Measurements from ENCODE around the gene NFIC. TPM values are rescaled to one million over a fixed set of nuclear protein-coding genes. Genes with fewer than 3 reads are reported as not detected.

Gene NFIC
- total RNA-seq, 1 experiment from 2014 or later: 8.0 TPM

GRCh38 chr19:3380829-3381228 is 14.4 kb downstream of the NFIC start:
- Histone ChIP-seq H2AK5ac (ENCODE audit: insufficient read length, low read length) (no peak overlapping the region), H3K56ac (ENCODE audit: insufficient read length, low read depth, low read length) (no peak overlapping the region), H2BK5ac (ENCODE audit: insufficient read length, low read length) (no peak overlapping the region), H4K8ac (replicated peaks; ENCODE audit: insufficient read length, low read depth, low read length) (no peak overlapping the region), H3K9ac (ENCODE audit: extremely low read depth, insufficient read length, low read length) (no peak overlapping the region), H4K20me1 (ENCODE audit: control insufficient read depth, insufficient read depth, insufficient read length) (peaks cover 3% of the 10 kb centered on the region), H3T11ph (ENCODE audit: low read length) (no peak overlapping the region), H2BK120ac (ENCODE audit: low read depth, low read length, poor library complexity, severe bottlenecking) (no peak overlapping the region), H3K79me2 (ENCODE audit: insufficient read depth, low read length) (no peaks in the 10 kb centered on the region), H2BK12ac (ENCODE audit: insufficient read length, low read depth, low read length) (no peak overlapping the region), H2AFZ (ENCODE audit: low read length) (no peak overlapping the region), H4K91ac (ENCODE audit: insufficient read length, low read depth, low read length) (no peak overlapping the region), H2BK20ac (ENCODE audit: low read depth, low read length, poor library complexity, severe bottlenecking) (no peak overlapping the region), H2BK15ac (ENCODE audit: low read depth, low read length) (no peak overlapping the region), H3K4ac (ENCODE audit: low read depth, low read length) (no peak overlapping the region), H4K5ac (ENCODE audit: insufficient read length, low read depth, low read length) (no peak overlapping the region), H3K27me3 (ENCODE audit: insufficient read depth, low read length) (no peaks in the 10 kb centered on the region), H3K4me2 (ENCODE audit: insufficient read depth, insufficient read length, low read length) (no peak overlapping the region), H3K23me2 (ENCODE audit: insufficient read length, low read depth, low read length, poor library complexity, severe bottlenecking) (no peaks in the 10 kb centered on the region), H3K27ac (ENCODE audit: insufficient read length, low read depth, low read length) (no peak overlapping the region), H3K18ac (ENCODE audit: insufficient read length, low read depth, low read length) (no peak overlapping the region), H3K9me3 (ENCODE audit: control insufficient read depth, low read depth, low read length) (no peaks in the 10 kb centered on the region), H3K4me1 (ENCODE audit: insufficient read depth, low read length) (no peaks in the 10 kb centered on the region), H3K23ac (ENCODE audit: insufficient read length, low read depth, low read length) (no peak overlapping the region), H3K79me1 (ENCODE audit: insufficient read depth, low read depth, low read length, poor library complexity, severe bottlenecking) (no peaks in the 10 kb centered on the region), H3K14ac (ENCODE audit: insufficient read depth, low read length) (no peak overlapping the region)
- Mint-ChIP-seq H3K4me3 (no peak overlapping the region), H3K4me1 (peaks cover 0 to 15% of the 10 kb centered on the region in 2 experiments; a peak in 2 of 4 replicates), H3K36me3 (ENCODE audit: insufficient read depth in 1 of 3, low read depth in 3 of 3) (no peaks in the 10 kb centered on the region), H3K9me3 (no peaks in the 10 kb centered on the region; a peak in 1 of 5 replicates), H3K27ac (no peak overlapping the region), H3K27me3 (ENCODE audit: low read depth) (peaks cover 52% of the 10 kb centered on the region)
- DNase-seq: no peak
- no peak for TF ChIP-seq CTCF (conservative IDR thresholded peaks at IDR 0.05)
- no CpG with 5 or more reads among the region's 11 CpGs for WGBS (ENCODE audit: extremely low coverage, insufficient read length, low lambda C conversion rate)
